ENCODE data around the gene PAX8.

PAX8 gene

GRCh38 chr2:113201496-113202304, 77.0 kb downstream of the PAX8 start:
- DNase-seq, result no peak

DNA sequence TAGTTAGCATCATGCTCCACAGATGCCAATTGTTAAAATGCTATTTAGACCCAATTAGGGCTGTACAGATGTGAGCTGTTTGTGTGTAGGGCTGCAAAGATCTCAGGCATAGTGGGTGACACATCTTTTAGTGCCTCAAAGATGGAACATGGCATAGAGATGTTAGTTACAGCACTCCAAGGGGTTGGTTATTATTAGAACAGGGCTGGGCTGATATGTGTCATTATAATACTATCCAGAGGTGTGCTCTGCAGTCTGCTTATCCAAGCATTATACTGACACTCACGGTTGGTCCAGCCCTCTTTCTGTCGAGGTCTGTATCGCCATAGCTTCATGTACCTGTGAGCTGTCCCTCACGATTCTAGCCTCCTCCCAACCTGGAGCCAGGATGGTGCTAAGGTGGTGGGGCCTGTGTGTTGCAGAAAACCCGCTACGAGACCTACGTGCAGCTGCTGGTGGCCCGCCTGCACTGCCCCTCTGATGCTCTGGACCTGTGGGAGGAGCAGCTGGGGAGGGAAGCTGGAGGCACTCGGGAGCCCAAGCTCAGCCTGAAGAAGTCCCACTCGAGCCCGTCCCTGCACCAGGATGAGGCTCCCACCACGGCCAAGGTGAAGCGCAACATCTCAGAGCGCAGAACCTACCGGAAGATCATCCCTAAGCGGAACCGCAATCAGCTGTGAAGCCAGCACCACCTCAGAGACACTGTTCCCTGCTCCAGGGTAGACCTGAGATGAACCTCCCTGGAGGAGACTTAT, 77.8 kb downstream of the PAX8 start:
- DNase-seq, result no peak

DNA sequence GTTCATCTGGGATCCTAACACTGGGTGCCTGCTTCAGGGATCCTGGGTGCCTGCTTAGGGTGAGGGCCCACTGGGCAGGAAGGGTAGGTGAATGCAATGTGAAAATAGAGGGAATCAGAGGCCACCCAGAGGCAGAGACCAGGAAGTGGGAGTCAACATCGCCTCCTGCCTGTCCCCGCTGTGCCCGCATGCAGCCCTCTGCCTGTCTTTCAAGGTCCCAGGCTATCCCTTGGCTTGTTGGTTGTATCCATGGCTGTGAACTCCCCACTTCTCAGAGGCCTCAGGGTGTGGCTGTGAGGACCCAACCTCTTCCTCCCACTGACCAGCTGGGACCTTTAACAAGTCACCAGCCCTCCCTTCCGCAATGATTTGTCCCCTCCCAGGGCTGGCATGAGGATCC, 78.5 kb downstream of the PAX8 start:
- no peak for DNase-seq

- DNase-seq, result peak; percentile 57
These were observed 79.7 kb downstream of the PAX8 start for GRCh38 chr2:113198790-113199612.

DNA sequence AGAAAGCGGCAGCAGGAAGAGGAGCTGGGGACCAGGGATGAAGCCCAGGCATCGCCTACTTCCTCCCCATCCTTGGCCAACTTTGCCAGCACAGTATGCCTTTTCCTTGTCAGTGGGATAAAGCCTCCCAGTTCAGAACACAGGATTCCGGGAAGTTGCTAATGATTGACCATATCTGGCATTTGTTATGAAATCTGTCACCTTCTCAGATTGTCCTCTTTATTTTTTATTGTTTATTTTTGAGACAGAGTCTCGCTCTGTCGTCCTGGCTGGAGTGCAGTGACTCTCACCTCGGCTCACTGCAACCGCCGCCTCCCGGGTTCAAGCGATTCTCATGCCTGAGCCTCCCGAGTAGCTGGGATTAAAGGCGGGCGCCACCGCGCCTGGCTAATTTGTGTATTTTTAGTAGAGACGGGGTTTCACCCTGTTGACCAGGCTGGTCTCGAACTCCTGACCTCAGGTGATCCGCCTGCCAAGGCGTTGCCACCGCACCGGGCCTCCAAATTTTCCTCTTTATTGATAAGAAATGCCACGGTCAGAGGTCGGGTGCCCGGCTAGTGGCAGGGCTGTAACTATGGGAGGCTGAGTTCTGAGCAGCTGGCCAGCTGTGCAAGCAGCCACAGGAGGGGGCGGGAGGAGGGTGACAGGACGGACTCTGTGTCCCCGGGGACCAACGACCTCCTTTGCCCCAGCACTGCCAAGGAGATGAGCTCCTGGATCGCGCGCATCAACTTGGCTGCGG, 80.5 kb downstream of the PAX8 start:
- DNase-seq, result no peak

- DNase-seq, result no peak
These were observed 81.2 kb downstream of the PAX8 start for GRCh38 chr2:113197347-113198047.

DNA sequence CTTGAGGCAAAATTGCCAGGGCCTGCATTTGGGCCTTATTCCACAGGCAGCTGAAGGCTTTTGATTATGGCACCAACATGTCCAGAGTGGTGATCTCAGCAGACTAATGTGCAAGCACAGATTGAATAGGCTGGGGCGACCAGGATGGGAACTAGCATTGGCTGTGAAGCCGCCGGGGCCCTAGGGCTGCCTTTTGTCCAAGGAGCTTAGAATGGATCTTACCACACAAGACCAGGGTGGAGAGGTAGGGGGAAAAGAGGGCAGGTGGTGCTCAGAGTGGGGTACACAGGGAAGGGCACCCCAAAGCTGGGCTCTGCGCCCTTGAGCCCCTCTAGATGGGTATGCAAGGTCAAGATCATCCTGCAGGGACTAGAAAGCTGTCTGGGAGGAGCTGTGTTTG, 81.9 kb downstream of the PAX8 start:
- DNase-seq, result no peak

DNA sequence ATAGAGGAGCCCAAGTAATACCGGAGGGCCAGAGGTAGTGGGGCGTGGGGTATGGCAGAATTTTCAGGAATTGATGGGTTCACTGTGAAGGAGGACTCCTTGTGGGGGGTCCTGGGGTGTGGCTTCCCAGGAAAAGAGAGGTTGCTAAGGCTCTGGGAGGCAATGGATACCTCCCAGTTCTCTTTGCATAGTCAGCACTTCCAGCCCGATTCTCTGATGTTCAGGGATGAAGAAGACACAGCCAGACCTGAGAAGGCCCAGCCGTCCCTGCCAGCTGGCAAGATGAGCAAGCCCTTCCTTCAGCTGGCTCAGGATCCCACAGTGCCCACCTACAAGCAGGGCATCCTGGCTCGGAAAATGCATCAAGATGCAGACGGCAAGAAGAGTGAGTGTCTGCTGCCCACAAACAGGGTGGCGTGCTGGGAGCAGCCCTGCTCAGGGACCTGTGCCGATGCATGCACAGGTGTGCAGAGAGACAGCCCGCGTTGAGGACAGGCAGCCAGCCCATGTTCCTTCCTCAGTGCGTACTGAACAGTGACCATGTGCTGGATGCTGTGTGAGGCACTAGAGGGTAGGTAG, 82.7 kb downstream of the PAX8 start:
- DNase-seq, result no peak

DNA sequence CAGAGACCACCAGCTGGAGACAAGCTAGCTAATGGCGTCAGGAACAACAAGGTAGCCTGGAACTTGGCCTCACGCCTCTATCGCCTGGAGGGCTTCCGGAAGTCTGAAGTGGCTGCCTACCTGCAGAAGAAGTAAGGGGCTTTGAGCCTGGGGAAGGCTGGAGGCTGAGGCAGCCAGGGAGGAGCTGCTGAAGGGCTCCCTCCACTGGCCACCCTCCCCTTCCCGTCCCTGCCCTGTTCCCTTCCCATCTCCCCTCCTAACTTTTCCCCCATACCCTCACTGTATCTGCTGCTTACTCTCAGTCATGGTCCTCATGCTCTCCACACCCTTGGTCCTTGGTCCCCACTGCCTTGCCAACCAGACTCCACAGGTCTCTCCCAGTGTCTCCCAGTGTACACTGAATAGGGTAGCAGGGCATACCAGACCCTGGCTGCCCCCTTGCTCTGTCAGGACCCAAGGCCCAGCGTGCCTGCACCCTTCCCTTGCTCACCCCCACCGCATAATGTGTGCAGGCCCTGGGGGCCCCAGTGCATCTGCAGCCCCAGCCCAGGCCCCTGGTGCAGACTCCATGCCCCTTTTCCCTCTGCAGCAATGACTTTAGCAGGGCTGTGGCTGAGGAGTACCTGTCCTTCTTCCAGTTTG, 86.1 kb downstream of the PAX8 start:
- DNase-seq, result no peak

GRCh38 chr2:113190871-113191270, 87.8 kb downstream of the PAX8 start:
- DNase-seq, result no peak

- DNase-seq, result no peak
These were observed 91.0 kb downstream of the PAX8 start for GRCh38 chr2:113187771-113188170.

GRCh38 chr2:113186433-113186796, 92.3 kb downstream of the PAX8 start:
- DNase-seq, result no peak

DNA sequence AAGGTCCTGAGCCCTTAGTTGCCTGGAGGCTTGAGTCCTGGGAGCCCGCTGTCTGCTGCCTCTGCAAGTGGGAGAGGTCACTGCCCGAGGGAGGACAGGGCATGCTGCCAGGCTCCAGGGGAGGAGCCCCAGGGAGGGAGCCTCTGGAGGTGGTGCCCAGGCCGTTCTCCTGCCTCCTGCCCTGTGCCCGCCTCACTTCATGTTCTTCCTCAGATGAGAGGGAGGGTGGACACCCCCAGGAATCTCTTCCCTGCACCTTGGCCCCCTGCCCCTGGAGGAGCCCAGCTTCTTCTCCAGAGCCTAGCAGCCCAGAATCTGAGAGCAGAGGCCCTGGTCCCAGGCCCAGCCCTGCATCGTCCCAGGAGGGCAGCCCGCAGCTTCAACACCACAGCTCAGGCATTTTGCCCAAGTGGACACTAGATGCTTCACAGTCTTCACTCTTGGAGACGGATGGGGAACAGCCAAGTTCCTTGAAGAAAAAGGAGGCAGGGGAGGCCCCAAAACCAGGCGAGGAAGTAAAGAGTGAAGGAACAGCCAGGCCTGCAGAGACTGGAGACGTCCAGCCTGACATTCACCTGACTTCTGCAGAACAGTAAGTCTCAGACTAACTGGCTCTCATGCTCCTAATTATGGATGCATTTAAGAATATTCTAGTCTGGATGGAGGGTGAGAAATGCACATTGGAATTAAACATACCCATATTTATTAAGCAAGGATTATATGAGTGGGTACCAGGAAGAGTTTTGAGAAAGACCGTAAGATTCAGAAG, 92.9 kb downstream of the PAX8 start:
- DNase-seq, result no peak

GRCh38 chr2:113184531-113185230, 94.0 kb downstream of the PAX8 start:
- no peak for DNase-seq

DNA sequence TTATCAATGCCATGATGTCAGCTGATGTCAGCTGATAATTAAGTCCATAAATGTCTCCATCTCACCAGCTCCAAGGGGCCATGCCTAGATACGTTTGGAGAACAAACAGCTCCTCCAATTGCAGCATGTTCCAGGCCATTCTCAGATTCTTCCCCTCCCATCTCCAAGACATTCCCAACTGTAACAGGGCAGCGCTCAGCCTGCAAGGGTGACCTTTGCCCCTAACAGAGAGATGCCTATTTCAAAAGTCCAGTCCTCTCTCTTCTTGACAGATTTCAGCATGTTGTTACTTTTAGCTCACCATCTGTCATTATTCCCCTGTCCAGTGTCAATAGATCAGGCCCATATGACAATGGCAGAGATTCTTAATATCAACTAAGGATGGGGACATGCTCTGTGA, 95.0 kb downstream of the PAX8 start:
- no peak for DNase-seq

DNA sequence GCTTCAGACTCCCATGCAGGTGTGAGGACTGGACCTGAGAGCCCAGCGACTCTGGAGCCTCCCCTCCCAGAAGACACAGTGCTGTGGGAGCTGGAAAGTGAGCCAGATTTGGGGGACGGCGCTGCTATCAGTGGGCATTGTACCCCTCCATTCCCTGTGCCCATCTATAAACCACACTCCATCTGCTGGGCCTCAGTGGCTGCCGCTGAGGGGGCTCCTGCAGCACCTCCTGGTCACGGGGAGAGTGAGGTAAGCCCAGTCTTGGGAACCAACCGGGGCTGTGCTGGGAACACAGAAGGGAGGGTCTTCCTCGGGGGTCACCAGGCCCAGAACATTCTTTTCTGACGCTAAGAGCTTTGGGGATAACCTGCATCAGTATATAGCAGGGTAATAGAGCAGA, 95.5 kb downstream of the PAX8 start:
- no peak for DNase-seq

DNA sequence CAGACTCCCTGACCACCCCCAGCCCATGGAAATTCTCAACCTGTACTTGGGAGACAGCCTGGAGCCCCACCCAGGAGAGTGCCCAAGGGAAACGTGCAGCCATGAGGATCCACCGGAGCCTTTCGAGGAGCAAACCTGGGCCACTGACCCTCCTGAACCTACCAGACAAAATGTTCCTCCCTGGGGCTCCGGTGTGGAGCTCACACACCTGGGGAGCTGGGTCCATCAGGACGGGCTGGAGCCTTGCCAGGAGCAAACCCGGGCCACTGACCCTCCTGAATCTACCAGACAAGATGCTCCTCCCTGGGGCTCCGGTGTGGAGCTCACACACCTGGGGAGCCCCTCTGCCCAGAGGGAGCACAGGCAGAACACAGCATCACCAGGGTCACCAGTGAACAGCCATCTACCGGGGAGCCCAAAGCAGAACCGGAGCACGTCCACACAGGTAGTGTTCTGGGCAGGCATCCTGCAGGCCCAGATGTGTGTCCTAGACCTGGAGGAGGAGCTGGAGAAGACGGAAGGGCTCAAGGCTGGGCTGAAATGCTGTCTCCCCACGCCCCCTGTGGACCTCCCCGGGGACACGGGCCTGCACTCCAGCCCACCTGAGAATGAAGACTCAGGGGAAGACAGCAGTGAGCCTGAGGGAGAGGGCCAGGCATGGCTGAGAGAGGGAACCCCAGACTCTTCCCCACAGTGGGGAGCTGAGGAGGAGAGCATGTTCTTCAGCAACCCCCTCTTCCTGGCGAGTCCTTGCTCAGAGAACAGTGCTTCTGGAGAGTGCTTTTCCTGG, 96.1 kb downstream of the PAX8 start:
- DNase-seq, result no peak

GRCh38 chr2:113181258-113182051, 97.3 kb downstream of the PAX8 start:
- DNase-seq, result peak; percentile 29

Measured in central memory CD4-positive, alpha-beta T cell (primary cell).